ENCODE measurements around the gene TMED4. TPM values are rescaled to one million over a fixed set of nuclear protein-coding genes. Genes with fewer than 3 reads are reported as not detected.

The TMED4 gene
- total RNA-seq, 1 donor from 2014 or later: 203 TPM

GRCh38 chr7:44618753-44619152 is 36.7 kb upstream of the TMED4 start:
- TF ChIP-seq CTCF (IDR thresholded peaks at IDR 0.05; ENCODE audit: insufficient read depth, low read length, severe bottlenecking): no peak
- Histone ChIP-seq H3K27me3 (ENCODE audit: control insufficient read depth, insufficient read depth, low read length) (no peaks in the 10 kb centered on the region), H3K4me3 (ENCODE audit: low read depth, low read length) (no peak overlapping the region), H3K36me3 (ENCODE audit: control insufficient read depth, insufficient read depth, low read length) (peaks cover 1% of the 10 kb centered on the region)
- peak; percentile 89 for DNase-seq (ENCODE audit: low read depth)
- FAIRE-seq: no peak

- no peak for FAIRE-seq
Observed at GRCh38 chr7:44618045-44618444, 36.0 kb upstream of the TMED4 start.

GRCh38 chr7:44617225-44617890 is 35.3 kb upstream of the TMED4 start:
- no peak for TF ChIP-seq CTCF (IDR thresholded peaks at IDR 0.05; ENCODE audit: insufficient read depth, low read length, severe bottlenecking)
- H3K36me3 ChIP-seq (ENCODE audit: control insufficient read depth, insufficient read depth, low read length): no peaks in the 10 kb centered on the region
- H3K4me3 ChIP-seq (ENCODE audit: low read depth, low read length): no peak overlapping the region
- no peaks in the 10 kb centered on the region for H3K27me3 ChIP-seq (ENCODE audit: control insufficient read depth, insufficient read depth, low read length)
- peak; percentile 84 for DNase-seq (ENCODE audit: low read depth)
- no peak for FAIRE-seq

More at GRCh38 chr7:44618045-44618444, 36.0 kb upstream of the TMED4 start:
- H3K36me3 ChIP-seq (ENCODE audit: control insufficient read depth, insufficient read depth, low read length): peaks cover under 1% of the 10 kb centered on the region
- H3K4me3 ChIP-seq (ENCODE audit: low read depth, low read length): no peak overlapping the region
- no peak for TF ChIP-seq CTCF (IDR thresholded peaks at IDR 0.05; ENCODE audit: insufficient read depth, low read length, severe bottlenecking)
- no peaks in the 10 kb centered on the region for H3K27me3 ChIP-seq (ENCODE audit: control insufficient read depth, insufficient read depth, low read length)
- DNase-seq (ENCODE audit: low read depth): no peak

- Histone ChIP-seq H3K36me3 (ENCODE audit: control insufficient read depth, insufficient read depth, low read length) (no peaks in the 10 kb centered on the region), H3K4me3 (ENCODE audit: low read depth, low read length) (no peak overlapping the region), H3K27me3 (ENCODE audit: control insufficient read depth, insufficient read depth, low read length) (no peaks in the 10 kb centered on the region)
- no peak for TF ChIP-seq CTCF (IDR thresholded peaks at IDR 0.05; ENCODE audit: insufficient read depth, low read length, severe bottlenecking)
- DNase-seq (ENCODE audit: low read depth) (no peak), FAIRE-seq (no peak)
Observed at GRCh38 chr7:44616545-44616944, 34.5 kb upstream of the TMED4 start.

GRCh38 chr7:44615793-44616192 is 33.8 kb upstream of the TMED4 start:
- no peaks in the 10 kb centered on the region for H3K27me3 ChIP-seq (ENCODE audit: control insufficient read depth, insufficient read depth, low read length)
- TF ChIP-seq CTCF (IDR thresholded peaks at IDR 0.05; ENCODE audit: insufficient read depth, low read length, severe bottlenecking): no peak
- no peaks in the 10 kb centered on the region for H3K36me3 ChIP-seq (ENCODE audit: control insufficient read depth, insufficient read depth, low read length)
- FAIRE-seq (no peak), DNase-seq (ENCODE audit: low read depth) (no peak)
- H3K4me3 ChIP-seq (ENCODE audit: low read depth, low read length): no peak overlapping the region

GRCh38 chr7:44615149-44615611 is 33.1 kb upstream of the TMED4 start:
- DNase-seq (ENCODE audit: low read depth) (peak; percentile 34), FAIRE-seq (no peak)
- no peak overlapping the region for H3K4me3 ChIP-seq (ENCODE audit: low read depth, low read length)
- no peaks in the 10 kb centered on the region for H3K27me3 ChIP-seq (ENCODE audit: control insufficient read depth, insufficient read depth, low read length)
- no peak for TF ChIP-seq CTCF (IDR thresholded peaks at IDR 0.05; ENCODE audit: insufficient read depth, low read length, severe bottlenecking)
- no peaks in the 10 kb centered on the region for H3K36me3 ChIP-seq (ENCODE audit: control insufficient read depth, insufficient read depth, low read length)

All from bronchial epithelial cell (primary cell).